Muscle layer of colon (tissue), 2 donors: ENCODE data around the gene MADCAM1.
A peak's percentile ranks its signal among the peaks of the same experiment; 100 is the strongest.

Source experiments
- H3K27ac ChIP-seq: one replicate; pipeline ENCODE4 v1.7.0; 2013; ENCODE audit warnings: low read depth, mild to moderate bottlenecking, low read length, moderate library complexity
- H3K27me3 ChIP-seq, 2 donors: one replicate each; pipeline ENCODE4 v1.7.0; 2013; ENCODE audit warnings: low read length in 2 of 2, mild to moderate bottlenecking in 2 of 2; ENCODE audit not compliant: insufficient read depth in 2 of 2, control insufficient read depth in 1 of 2
- H3K36me3 ChIP-seq: one replicate; pipeline ENCODE4 v1.7.0; 2013; ENCODE audit warnings: mild to moderate bottlenecking, low read length; ENCODE audit not compliant: insufficient read depth
- H3K4me1 ChIP-seq: one replicate; pipeline ENCODE4 v1.7.0; 2013; ENCODE audit warnings: mild to moderate bottlenecking, low read length; ENCODE audit not compliant: insufficient read depth
- H3K4me3 ChIP-seq, 2 donors: one replicate each; pipeline ENCODE4 v1.7.0; 2013; ENCODE audit warnings: low read length in 2 of 2, low read depth in 1 of 2, mild to moderate bottlenecking in 1 of 2, moderate library complexity in 1 of 2
- H3K9ac ChIP-seq: one replicate; pipeline ENCODE4 v1.7.0; 2013; ENCODE audit warnings: low read length
- H3K9me3 ChIP-seq: one replicate; pipeline ENCODE4 v1.7.0; 2013; ENCODE audit warnings: mild to moderate bottlenecking, low read length
- donor health status: abdominal sarcoma.
- donor health status: Adenocarcinoma of cecum.

Gene MADCAM1

DNA sequence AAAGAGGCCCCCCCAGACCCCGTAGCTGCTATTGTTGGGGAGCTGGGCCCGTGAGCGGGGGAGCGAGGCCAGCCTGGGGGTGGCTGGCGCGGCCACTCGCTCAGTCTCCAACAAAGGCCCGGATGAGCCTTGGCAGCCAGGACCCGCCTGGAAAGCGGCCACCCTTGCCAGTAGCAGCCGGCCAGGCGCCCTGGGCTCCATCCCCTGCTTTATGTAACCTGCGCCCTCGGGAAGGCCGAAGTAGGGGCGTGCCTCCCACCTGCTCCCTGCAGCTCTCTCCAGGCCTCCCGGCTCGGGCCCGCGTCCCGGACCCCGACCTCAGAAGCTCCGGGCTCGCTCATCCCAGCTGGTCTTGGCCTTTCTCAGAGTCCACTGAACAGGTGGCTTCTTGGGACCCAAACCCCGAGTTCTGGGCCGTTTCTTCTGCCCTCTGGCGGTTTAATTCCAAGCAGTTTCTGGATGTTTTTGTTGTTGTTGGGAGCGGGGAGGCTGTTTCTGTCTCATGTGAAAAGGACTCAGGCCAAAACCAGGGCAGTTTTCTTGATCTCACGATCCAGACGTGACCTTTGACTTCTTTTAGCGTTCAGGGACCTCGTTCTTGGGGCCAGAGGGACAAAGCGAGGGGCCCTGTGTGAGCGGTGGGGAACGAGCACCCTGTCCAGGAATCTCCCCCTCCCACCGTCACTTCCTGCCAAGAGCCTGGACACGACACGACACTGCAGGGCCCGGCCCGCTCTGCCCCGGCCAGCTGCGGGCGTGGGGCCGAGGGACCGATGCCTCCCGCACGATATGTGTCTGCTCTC, 36.5 kb downstream of the MADCAM1 start:
- peak overlapping the region; percentile 99 for H3K27ac ChIP-seq
- H3K9ac ChIP-seq: peak overlapping the region; percentile 46
- peak overlapping the region; percentile 64 to 92 for H3K4me3 ChIP-seq
- no peaks in the 10 kb centered on the region for H3K27me3 ChIP-seq
- peaks cover 24% of the 10 kb centered on the region for H3K36me3 ChIP-seq
- H3K9me3 ChIP-seq: no peaks in the 10 kb centered on the region
- H3K4me1 ChIP-seq: peaks cover 28% of the 10 kb centered on the region

DNA sequence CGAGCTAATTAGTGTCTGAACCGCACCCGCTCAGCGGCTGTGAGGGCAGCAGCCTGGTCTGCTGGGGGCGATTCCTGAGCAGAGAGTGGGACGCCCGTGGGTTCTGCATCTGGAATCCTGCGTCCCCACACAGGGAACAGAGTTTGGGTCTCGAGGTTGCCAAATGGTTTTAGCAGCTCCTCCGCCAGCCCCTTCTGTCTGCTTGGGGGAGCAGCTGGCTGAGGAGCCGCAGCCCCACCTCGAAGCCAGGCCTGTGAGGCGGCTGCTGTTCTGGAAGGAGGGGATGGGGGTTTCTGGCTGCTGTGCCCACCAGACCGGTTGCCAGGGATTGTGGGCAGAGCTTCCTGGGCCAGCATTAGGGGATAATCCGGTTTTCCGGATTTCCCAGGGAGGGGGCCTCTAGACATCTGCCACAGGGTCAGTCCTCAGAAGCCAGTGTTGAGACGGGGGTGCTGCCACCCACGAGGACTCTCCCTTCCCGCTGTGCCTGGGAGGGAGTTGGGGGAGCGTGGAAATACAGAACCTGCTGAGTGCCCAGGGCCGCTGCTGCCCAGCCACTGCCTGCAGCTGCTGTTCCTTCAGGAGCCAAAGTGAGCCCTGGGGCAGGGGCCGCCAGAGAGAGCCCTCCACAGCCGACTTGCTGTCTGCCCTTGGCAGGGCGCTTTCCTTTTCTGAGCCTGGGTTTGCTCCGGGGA, 37.2 kb downstream of the MADCAM1 start:
- peak overlapping the region; percentile 64 to 92 for H3K4me3 ChIP-seq
- H3K9ac ChIP-seq: peak overlapping the region; percentile 46
- H3K36me3 ChIP-seq: peaks cover 31% of the 10 kb centered on the region
- H3K27ac ChIP-seq: peak overlapping the region; percentile 99
- peaks cover 28% of the 10 kb centered on the region for H3K4me1 ChIP-seq
- no peaks in the 10 kb centered on the region for H3K9me3 ChIP-seq
- H3K27me3 ChIP-seq: no peaks in the 10 kb centered on the region

- peak overlapping the region; percentile 46 for H3K9ac ChIP-seq
- peaks cover 34% of the 10 kb centered on the region for H3K36me3 ChIP-seq
- no peaks in the 10 kb centered on the region for H3K9me3 ChIP-seq
- peaks cover 28% of the 10 kb centered on the region for H3K4me1 ChIP-seq
- peak overlapping the region in 1 of 2 donors; percentile 64 for H3K4me3 ChIP-seq
- H3K27ac ChIP-seq: peak overlapping the region; percentile 99
- no peaks in the 10 kb centered on the region for H3K27me3 ChIP-seq
These were observed 37.8 kb downstream of the MADCAM1 start for GRCh38 chr19:534088-534487.

GRCh38 chr19:535017-535835, 38.9 kb downstream of the MADCAM1 start:
- H3K9ac ChIP-seq: no peak overlapping the region
- H3K4me3 ChIP-seq: no peak overlapping the region
- H3K4me1 ChIP-seq: peaks cover 28% of the 10 kb centered on the region
- H3K27me3 ChIP-seq: no peaks in the 10 kb centered on the region
- H3K27ac ChIP-seq: no peak overlapping the region
- no peaks in the 10 kb centered on the region for H3K9me3 ChIP-seq
- H3K36me3 ChIP-seq: peaks cover 34% of the 10 kb centered on the region

GRCh38 chr19:536031-536880, 40.0 kb downstream of the MADCAM1 start:
- Histone ChIP-seq H3K36me3 (peaks cover 35% of the 10 kb centered on the region), H3K9me3 (no peaks in the 10 kb centered on the region), H3K27ac (no peak overlapping the region), H3K27me3 (no peaks in the 10 kb centered on the region), H3K4me1 (peaks cover 28% of the 10 kb centered on the region), H3K9ac (no peak overlapping the region), H3K4me3 (no peak overlapping the region)

DNA sequence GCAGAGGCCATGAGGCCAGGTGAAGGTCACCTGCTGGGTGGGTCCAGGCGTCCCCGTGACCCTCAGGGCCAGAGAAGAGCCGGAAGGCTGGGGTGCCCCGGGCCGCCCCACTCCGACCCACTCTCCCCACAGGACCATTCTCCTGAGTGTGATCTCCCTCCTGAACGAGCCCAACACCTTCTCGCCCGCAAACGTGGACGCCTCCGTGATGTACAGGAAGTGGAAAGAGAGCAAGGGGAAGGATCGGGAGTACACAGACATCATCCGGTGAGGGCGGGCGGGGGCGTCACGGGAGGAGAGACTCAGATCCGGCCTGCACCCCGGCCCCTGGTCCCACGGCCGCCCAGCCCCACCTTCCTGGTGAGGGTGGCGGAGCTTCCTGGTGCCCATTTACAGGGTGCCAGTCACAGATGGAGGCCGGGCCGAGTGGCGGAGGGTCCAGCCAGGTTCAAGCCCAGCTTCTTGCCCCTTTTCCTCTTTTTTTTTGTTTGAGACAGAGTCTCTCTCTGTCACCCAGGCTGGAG, 40.7 kb downstream of the MADCAM1 start:
- H3K4me3 ChIP-seq: no peak overlapping the region
- no peaks in the 10 kb centered on the region for H3K27me3 ChIP-seq
- H3K27ac ChIP-seq: no peak overlapping the region
- no peak overlapping the region for H3K9ac ChIP-seq
- peaks cover 37% of the 10 kb centered on the region for H3K36me3 ChIP-seq
- H3K9me3 ChIP-seq: no peaks in the 10 kb centered on the region
- peaks cover 28% of the 10 kb centered on the region for H3K4me1 ChIP-seq

GRCh38 chr19:538641-539428, 42.5 kb downstream of the MADCAM1 start:
- Histone ChIP-seq H3K36me3 (peaks cover 37% of the 10 kb centered on the region), H3K4me3 (no peak overlapping the region), H3K4me1 (peaks cover 20% of the 10 kb centered on the region), H3K27ac (no peak overlapping the region), H3K9ac (no peak overlapping the region), H3K9me3 (no peaks in the 10 kb centered on the region), H3K27me3 (no peaks in the 10 kb centered on the region)

DNA sequence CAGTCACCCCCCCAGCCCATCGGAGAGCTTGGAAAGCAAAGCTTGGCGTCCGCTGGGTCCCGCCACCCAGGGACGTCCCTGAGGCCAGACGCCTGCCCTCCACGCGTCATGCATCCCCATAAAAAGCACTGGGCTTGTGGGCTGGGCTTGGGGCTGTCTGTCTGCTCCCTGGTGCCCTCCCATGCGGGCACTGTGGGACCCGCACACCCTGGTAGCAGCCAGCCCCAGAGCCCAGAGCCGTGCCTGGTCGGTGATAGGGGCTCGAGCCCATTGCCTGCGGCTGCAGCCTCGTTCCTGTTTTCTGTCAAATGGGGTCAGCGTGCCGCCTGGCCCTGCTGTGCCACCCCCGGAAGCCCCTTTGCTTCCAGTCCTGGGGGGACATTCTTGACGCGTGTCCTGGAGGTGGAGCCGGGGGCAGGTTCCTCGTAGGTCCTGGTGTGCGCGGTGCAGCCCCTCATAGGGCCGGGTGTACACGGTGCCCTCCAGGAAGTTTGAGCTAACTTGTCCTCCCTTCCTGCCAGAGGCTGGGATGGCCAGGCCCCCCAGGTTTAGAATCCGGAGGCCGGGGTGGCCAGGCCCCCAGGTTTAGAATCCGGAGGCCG, 43.2 kb downstream of the MADCAM1 start:
- no peaks in the 10 kb centered on the region for H3K27me3 ChIP-seq
- H3K9ac ChIP-seq: no peak overlapping the region
- H3K4me1 ChIP-seq: peaks cover 14% of the 10 kb centered on the region
- no peak overlapping the region for H3K27ac ChIP-seq
- no peak overlapping the region for H3K4me3 ChIP-seq
- peaks cover 37% of the 10 kb centered on the region for H3K36me3 ChIP-seq
- no peaks in the 10 kb centered on the region for H3K9me3 ChIP-seq

DNA sequence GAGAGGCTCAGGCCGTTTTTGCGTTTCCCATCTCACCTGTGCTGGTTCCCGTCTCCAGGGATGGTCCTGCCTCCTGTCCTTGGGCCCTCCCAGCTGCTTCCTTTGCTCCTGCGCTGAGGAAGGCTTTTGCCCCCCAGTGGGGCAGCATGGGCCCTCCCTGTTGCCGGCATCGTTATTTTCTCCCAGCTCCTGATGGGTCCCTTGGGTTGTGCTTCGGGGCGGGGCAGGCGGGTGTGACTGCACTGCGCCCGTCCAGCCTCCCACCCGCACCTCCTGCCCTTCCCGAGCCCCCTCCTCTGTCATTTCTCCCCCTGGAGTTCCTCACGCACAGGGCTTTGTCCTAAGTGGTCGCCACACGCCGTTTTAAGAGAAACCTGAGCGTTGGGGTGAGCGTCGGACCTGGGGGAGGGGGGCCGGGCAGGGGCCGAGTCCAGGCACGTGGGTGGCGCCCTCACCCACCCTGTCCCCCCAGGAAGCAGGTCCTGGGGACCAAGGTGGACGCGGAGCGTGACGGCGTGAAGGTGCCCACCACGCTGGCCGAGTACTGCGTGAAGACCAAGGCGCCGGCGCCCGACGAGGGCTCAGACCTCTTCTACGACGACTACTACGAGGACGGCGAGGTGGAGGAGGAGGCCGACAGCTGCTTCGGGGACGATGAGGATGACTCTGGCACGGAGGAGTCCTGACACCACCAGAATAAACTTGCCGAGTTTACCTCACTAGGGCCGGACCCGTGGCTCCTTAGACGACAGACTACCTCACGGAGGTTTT, 44.8 kb downstream of the MADCAM1 start:
- Histone ChIP-seq H3K36me3 (peaks cover 27% of the 10 kb centered on the region), H3K27ac (no peak overlapping the region), H3K4me1 (no peaks in the 10 kb centered on the region)

More for the DNA sequence above, 44.8 kb downstream of the MADCAM1 start:
- H3K9ac ChIP-seq: no peak overlapping the region
- H3K4me3 ChIP-seq: no peak overlapping the region
- H3K27me3 ChIP-seq: no peaks in the 10 kb centered on the region
- no peaks in the 10 kb centered on the region for H3K9me3 ChIP-seq
